ENCODE data around the gene LAMC1. TPM values are rescaled to one million over a fixed set of nuclear protein-coding genes. Genes with fewer than 3 reads are reported as not detected.
A peak's percentile ranks its signal among the peaks of the same experiment; 100 is the strongest.

LAMC1 gene
- total and polyA plus RNA-seq, 2 of the 4 experiments (the other 2 are of a cell fraction), result 249 to 394 TPM

DNA sequence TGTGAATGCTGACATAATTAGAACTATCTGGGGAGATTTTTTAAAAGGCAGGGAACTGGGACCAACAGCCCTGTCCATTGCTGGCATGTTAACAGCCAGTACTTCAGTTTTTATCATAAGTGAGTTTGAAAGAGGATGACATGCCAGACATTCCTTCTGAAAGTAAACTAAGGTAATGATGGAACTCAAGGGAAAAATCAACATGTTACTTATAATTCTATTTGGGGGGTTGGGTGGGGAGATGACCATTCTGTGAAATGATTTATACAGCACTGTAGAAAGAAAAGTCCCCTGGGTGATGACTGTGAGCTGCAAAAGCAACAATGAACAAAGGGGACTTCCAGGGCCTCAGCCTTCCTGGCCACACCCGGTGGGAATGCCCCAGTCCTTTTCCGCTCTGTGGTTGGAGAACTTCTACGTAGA is 157.4 kb downstream of the LAMC1 start:
- H2BK20ac ChIP-seq (ENCODE audit: low read depth, low read length), result peak overlapping the region; percentile 74
- no peak overlapping the region for H3K9ac ChIP-seq (ENCODE audit: low read depth, low read length)
- CTCF ChIA-PET, result interaction anchor here (0.5 kb wide), 1 partner anchor 11 kb away, joined by 3 read pairs; no protein-coding TSS in a partner anchor
- H4K20me1 ChIP-seq (ENCODE audit: insufficient read depth, low read length), result no peaks in the 10 kb centered on the region
- peak overlapping the region; percentile 23; the same call in 1 of the 2 replicates for H3K4me2 ChIP-seq (ENCODE audit: low read depth, low read length)
- in situ Hi-C loops (cut with MboI; ENCODE audit: low sequenced_read_pairs), result no loop called here
- no peaks in the 10 kb centered on the region for H3K9me3 ChIP-seq (ENCODE audit: control insufficient read depth, insufficient read depth, low read length)
- H3K4ac ChIP-seq (ENCODE audit: low read depth, low read length), result peak overlapping the region; percentile 89
- POLR2A ChIA-PET (ENCODE audit: unreplicated experiment), result no interaction called here
- H3K23ac ChIP-seq (ENCODE audit: low read depth, low read length), result peak overlapping the region; percentile 81; the same call in 1 of the 2 replicates
- peak overlapping the region; percentile 86 for H3K56ac ChIP-seq (ENCODE audit: extremely low read depth, insufficient read depth, low read length)
- peak; percentile 83 for DNase-seq
- WGBS, 2 experiments (ENCODE audit: extremely low coverage in 2 of 2, insufficient read length in 1 of 2), result no CpG with 5 or more reads among the region's 3 CpGs
- H2BK5ac ChIP-seq (ENCODE audit: low read depth, low read length, poor library complexity, severe bottlenecking), result peak overlapping the region; percentile 32
- H3K36me3 ChIP-seq (ENCODE audit: control insufficient read depth, insufficient read depth, low read length), result no peaks in the 10 kb centered on the region
- H3K9me1 ChIP-seq (ENCODE audit: insufficient read depth, low read length), result peaks cover 7% of the 10 kb centered on the region
- no peaks in the 10 kb centered on the region for H3K79me1 ChIP-seq (ENCODE audit: low read depth in 1 of 2, low read length in 2 of 2)
- intact Hi-C loops (cut with micrococcal nuclease), result no loop called here
- peak overlapping the region; percentile 93 for H3K14ac ChIP-seq (replicated peaks; ENCODE audit: low read depth, low read length)
- peak; percentile 71 for ATAC-seq (ENCODE audit: low read depth)
- H3K4me3 ChIP-seq (ENCODE audit: insufficient read depth, low read depth, low read length), result no peak overlapping the region
- H4K91ac ChIP-seq (ENCODE audit: insufficient read depth, low read depth, low read length), result peak overlapping the region; percentile 79
- H3K27me3 ChIP-seq (ENCODE audit: control insufficient read depth, insufficient read depth, low read length), result no peaks in the 10 kb centered on the region
- H2BK120ac ChIP-seq (ENCODE audit: low read depth, low read length), result peak overlapping the region; percentile 95
- H2BK15ac ChIP-seq (ENCODE audit: low read depth, low read length), result peak overlapping the region; percentile 88; the same call in 2 of the 3 replicates
- dilution Hi-C loops (cut with HindIII; ENCODE audit: low sequenced_read_pairs, unreplicated experiment), result no loop called here
- peak overlapping the region; percentile 46 to 87; a peak in 3 of 4 replicates for H4K8ac ChIP-seq (ENCODE audit: low read depth in 2 of 2, low read length in 2 of 2)
- peak overlapping the region; percentile 86 for H2AK9ac ChIP-seq (replicated peaks; ENCODE audit: low read depth, low read length, poor library complexity)
- peak overlapping the region; percentile 98 for H4K5ac ChIP-seq (ENCODE audit: low read depth, low read length)
- TF ChIP-seq CHD1 (IDR thresholded peaks at IDR 0.05; ENCODE audit: low read depth, low read length) (no peak), RCOR1 (IDR thresholded peaks at IDR 0.05; ENCODE audit: insufficient replicate concordance, low read length) (no peak), RFX5 (IDR thresholded peaks at IDR 0.05; ENCODE audit: low read depth, low read length) (no peak), NFE2L2 (IDR thresholded peaks at IDR 0.05; ENCODE audit: low read depth, low read length) (no peak), MAFK (IDR thresholded peaks at IDR 0.05; ENCODE audit: low read depth, low read length) (no peak), FOS (IDR thresholded peaks at IDR 0.05; ENCODE audit: low read depth, low read length) (no peak), MAZ (IDR thresholded peaks at IDR 0.05; ENCODE audit: borderline replicate concordance, low read depth, low read length) (no peak), MXI1 (IDR thresholded peaks at IDR 0.05; ENCODE audit: borderline replicate concordance, low read depth, low read length) (no peak), BHLHE40 (IDR thresholded peaks at IDR 0.05; ENCODE audit: low read depth, low read length) (no peak), RAD21 (IDR thresholded peaks at IDR 0.05; ENCODE audit: low read length) (no peak)
- TF ChIP-seq, protein P1, sequence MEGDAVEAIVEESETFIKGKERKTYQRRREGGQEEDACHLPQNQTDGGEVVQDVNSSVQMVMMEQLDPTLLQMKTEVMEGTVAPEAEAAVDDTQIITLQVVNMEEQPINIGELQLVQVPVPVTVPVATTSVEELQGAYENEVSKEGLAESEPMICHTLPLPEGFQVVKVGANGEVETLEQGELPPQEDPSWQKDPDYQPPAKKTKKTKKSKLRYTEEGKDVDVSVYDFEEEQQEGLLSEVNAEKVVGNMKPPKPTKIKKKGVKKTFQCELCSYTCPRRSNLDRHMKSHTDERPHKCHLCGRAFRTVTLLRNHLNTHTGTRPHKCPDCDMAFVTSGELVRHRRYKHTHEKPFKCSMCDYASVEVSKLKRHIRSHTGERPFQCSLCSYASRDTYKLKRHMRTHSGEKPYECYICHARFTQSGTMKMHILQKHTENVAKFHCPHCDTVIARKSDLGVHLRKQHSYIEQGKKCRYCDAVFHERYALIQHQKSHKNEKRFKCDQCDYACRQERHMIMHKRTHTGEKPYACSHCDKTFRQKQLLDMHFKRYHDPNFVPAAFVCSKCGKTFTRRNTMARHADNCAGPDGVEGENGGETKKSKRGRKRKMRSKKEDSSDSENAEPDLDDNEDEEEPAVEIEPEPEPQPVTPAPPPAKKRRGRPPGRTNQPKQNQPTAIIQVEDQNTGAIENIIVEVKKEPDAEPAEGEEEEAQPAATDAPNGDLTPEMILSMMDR (conservative IDR thresholded peaks at IDR 0.05; ENCODE audit: low read depth, low read length), result no peak
- TF ChIP-seq, protein P2, sequence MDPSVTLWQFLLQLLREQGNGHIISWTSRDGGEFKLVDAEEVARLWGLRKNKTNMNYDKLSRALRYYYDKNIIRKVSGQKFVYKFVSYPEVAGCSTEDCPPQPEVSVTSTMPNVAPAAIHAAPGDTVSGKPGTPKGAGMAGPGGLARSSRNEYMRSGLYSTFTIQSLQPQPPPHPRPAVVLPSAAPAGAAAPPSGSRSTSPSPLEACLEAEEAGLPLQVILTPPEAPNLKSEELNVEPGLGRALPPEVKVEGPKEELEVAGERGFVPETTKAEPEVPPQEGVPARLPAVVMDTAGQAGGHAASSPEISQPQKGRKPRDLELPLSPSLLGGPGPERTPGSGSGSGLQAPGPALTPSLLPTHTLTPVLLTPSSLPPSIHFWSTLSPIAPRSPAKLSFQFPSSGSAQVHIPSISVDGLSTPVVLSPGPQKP (IDR thresholded peaks at IDR 0.05; ENCODE audit: borderline replicate concordance, low read depth, low read length), result no peak
- TF ChIP-seq, protein P3, sequence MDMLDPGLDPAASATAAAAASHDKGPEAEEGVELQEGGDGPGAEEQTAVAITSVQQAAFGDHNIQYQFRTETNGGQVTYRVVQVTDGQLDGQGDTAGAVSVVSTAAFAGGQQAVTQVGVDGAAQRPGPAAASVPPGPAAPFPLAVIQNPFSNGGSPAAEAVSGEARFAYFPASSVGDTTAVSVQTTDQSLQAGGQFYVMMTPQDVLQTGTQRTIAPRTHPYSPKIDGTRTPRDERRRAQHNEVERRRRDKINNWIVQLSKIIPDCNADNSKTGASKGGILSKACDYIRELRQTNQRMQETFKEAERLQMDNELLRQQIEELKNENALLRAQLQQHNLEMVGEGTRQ (IDR thresholded peaks at IDR 0.05; ENCODE audit: low read depth, low read length), result no peak
- H2AK5ac ChIP-seq (ENCODE audit: low read depth, low read length), result peak overlapping the region; percentile 86; the same call in 1 of the 2 replicates
- peak overlapping the region; percentile 84 for H2AFZ ChIP-seq (replicated peaks; ENCODE audit: low read length, poor library complexity)
- H3K4me1 ChIP-seq (ENCODE audit: control insufficient read depth, insufficient read depth, low read length), result peaks cover 10% of the 10 kb centered on the region
- peak overlapping the region; percentile 75 for H3K27ac ChIP-seq (ENCODE audit: insufficient read depth, low read length)
- peak overlapping the region; percentile 95 for H3K18ac ChIP-seq (ENCODE audit: low read depth, low read length)
- BruUV-seq (replicated peaks), result no TSS peak

All from IMR-90 (cell line).